Right atrium auricular region (tissue), 2 donors: ENCODE results near the gene SMPD3. TPM values are rescaled to one million over a fixed set of nuclear protein-coding genes. Genes with fewer than 3 reads are reported as not detected.

Source experiments
- DNase-seq: peaks from one replicate; pipeline ENCODE4 v3.0.0-alpha.2; 2019; ENCODE audit warnings: low spot score
- H3K27ac ChIP-seq, 2 donors: fragments of 200-600 bp; sonication (generic); 1 replicate in 1 of 2; 2 replicates in 1 of 2; pipeline ENCODE4 v1.5.1; 2016 to 2019
- H3K27me3 ChIP-seq, 2 donors: fragments of 200-600 bp; sonication (generic); one replicate each; pipeline versions ENCODE4 v1.5.1 to v1.6.0; 2017 to 2019
- H3K36me3 ChIP-seq: fragments of 200-600 bp; sonication (generic); one replicate; pipeline ENCODE4 v1.5.1; 2016
- H3K4me1 ChIP-seq, 2 donors: fragments of 200-600 bp; sonication (generic); one replicate each; pipeline versions ENCODE4 v1.5.1 to v1.6.0; 2017 to 2019
- H3K4me3 ChIP-seq, 2 donors: fragments of 200-600 bp; sonication (generic); 1 replicate in 1 of 2; 2 replicates in 1 of 2; pipeline ENCODE4 v1.5.1; 2017 to 2019; ENCODE audit warnings: mild to moderate bottlenecking in 1 of 2, moderate library complexity in 1 of 2
- H3K9me3 ChIP-seq, 2 donors: fragments of 200-600 bp; sonication (generic); one replicate each; pipeline ENCODE4 v1.5.1; 2019
- total RNA-seq, 2 donors: library from RNA; depleted of rRNA; stranded (reverse); fragments of >200 nt; gene quantifications; one replicate each; pipeline ENCODE4 v1.1.0, GENCODE V29; 2016
- TF ChIP-seq, protein P1 (sequence below), 2 donors: fragments of 200-600 bp; sonication (generic); IDR thresholded peaks; one replicate each; pipeline ENCODE4 v1.5.1; 2019; ENCODE audit warnings: antibody characterized with exemption in 2 of 2

SMPD3 gene
- total RNA-seq, 2 donors from 2014 or later: 3.0 to 4.4 TPM

- TF ChIP-seq, protein P1, sequence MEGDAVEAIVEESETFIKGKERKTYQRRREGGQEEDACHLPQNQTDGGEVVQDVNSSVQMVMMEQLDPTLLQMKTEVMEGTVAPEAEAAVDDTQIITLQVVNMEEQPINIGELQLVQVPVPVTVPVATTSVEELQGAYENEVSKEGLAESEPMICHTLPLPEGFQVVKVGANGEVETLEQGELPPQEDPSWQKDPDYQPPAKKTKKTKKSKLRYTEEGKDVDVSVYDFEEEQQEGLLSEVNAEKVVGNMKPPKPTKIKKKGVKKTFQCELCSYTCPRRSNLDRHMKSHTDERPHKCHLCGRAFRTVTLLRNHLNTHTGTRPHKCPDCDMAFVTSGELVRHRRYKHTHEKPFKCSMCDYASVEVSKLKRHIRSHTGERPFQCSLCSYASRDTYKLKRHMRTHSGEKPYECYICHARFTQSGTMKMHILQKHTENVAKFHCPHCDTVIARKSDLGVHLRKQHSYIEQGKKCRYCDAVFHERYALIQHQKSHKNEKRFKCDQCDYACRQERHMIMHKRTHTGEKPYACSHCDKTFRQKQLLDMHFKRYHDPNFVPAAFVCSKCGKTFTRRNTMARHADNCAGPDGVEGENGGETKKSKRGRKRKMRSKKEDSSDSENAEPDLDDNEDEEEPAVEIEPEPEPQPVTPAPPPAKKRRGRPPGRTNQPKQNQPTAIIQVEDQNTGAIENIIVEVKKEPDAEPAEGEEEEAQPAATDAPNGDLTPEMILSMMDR (IDR thresholded peaks at IDR 0.05): no peak
- Histone ChIP-seq H3K4me1 (peaks cover 0 to 12% of the 10 kb centered on the region in 2 donors), H3K27me3 (no peaks in the 10 kb centered on the region), H3K36me3 (no peaks in the 10 kb centered on the region), H3K4me3 (no peak overlapping the region), H3K27ac (no peak overlapping the region), H3K9me3 (peaks cover 0 to 6% of the 10 kb centered on the region in 2 donors)
- no peak for DNase-seq
Observed at GRCh38 chr16:68475071-68475470, 26.8 kb upstream of the SMPD3 start.

- H3K9me3 ChIP-seq: peaks cover 0 to 6% of the 10 kb centered on the region in 2 donors
- H3K36me3 ChIP-seq: no peaks in the 10 kb centered on the region
- no peak overlapping the region for H3K27ac ChIP-seq
- peaks cover 0 to 22% of the 10 kb centered on the region in 2 donors for H3K4me1 ChIP-seq
- TF ChIP-seq, protein P1 (IDR thresholded peaks at IDR 0.05): no peak
- no peak for DNase-seq
- no peak overlapping the region for H3K4me3 ChIP-seq
- no peaks in the 10 kb centered on the region for H3K27me3 ChIP-seq
Observed at GRCh38 chr16:68473358-68474070, 25.2 kb upstream of the SMPD3 start.

- Histone ChIP-seq H3K4me3 (no peak overlapping the region), H3K4me1 (peaks cover 0 to 26% of the 10 kb centered on the region in 2 donors), H3K9me3 (peaks cover 0 to 6% of the 10 kb centered on the region in 2 donors), H3K36me3 (no peaks in the 10 kb centered on the region), H3K27me3 (no peaks in the 10 kb centered on the region), H3K27ac (no peak overlapping the region)
- TF ChIP-seq, protein P1 (IDR thresholded peaks at IDR 0.05): no peak
- no peak for DNase-seq
Observed at GRCh38 chr16:68472581-68472980, 24.3 kb upstream of the SMPD3 start.

- TF ChIP-seq, protein P1 (IDR thresholded peaks at IDR 0.05): no peak
- Histone ChIP-seq H3K36me3 (no peaks in the 10 kb centered on the region), H3K27ac (peak overlapping the region in 1 of 2 donors; percentile 7), H3K4me1 (peaks cover 0 to 26% of the 10 kb centered on the region in 2 donors), H3K27me3 (no peaks in the 10 kb centered on the region), H3K9me3 (no peaks in the 10 kb centered on the region), H3K4me3 (peak overlapping the region in 1 of 2 donors; percentile 14)
- DNase-seq: peak; percentile 62
Observed at GRCh38 chr16:68470461-68471150, 22.3 kb upstream of the SMPD3 start.

DNA sequence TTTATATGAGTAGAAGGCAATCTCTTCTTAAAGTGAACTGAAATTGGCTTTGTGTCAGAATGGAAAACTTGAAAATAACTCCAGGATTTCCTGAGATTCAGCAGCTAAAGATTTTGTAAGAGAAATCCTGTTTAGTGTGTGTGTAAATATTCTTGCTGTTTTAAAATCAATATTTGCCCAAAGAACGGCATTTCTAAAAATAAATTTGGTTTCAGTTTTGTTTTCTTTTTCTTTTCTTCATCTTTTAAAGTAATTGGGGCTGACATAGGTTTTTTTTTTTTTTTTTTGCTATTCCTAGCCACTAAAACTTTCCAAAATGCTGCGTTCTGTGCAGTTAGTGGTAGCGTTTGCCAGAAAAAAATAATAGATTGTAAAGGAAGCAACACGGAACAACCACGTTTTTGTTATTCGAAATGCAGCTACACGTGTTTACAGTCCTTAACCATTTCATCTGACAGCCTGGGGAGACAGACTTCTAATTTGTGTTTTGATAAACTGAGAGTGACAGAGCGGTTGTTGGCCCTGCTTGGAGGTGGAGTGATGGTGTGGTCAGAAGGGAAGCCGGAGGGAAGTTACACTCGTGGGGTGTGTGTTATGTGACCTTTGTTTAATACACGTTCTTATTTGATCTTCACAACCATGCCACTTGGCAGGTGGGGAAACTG lies 21.6 kb upstream of the SMPD3 start:
- no peak for DNase-seq
- Histone ChIP-seq H3K9me3 (no peaks in the 10 kb centered on the region), H3K27ac (peak overlapping the region in 1 of 2 donors; percentile 7), H3K4me3 (peak overlapping the region in 1 of 2 donors; percentile 14), H3K4me1 (peaks cover 0 to 26% of the 10 kb centered on the region in 2 donors), H3K36me3 (no peaks in the 10 kb centered on the region), H3K27me3 (no peaks in the 10 kb centered on the region)
- TF ChIP-seq, protein P1 (IDR thresholded peaks at IDR 0.05): no peak
